SIG-M5 treated with dmso at 0.1 percent for 504 hours (cell line): ENCODE results near the gene PLXNB3.
"Not testable (repeated sequence)": the region's sequence is repeated elsewhere in the genome, so short reads cannot be mapped to it uniquely, and the experiment has no call there.

ENCODE experiments used
- DNase-seq: peaks from one replicate; lab custom pipeline; 2025; ENCODE audit not compliant: unreplicated experiment; lab: John Stamatoyannopoulos, UW

PLXNB3 gene

GRCh38 chrX:153763989-153764755 is at the start of gene PLXNB3:
PLXNB3 (plus strand) TSS chrX:153764249; CDS start chrX:153765536, 1,287 bp downstream.
- peak; percentile 47 for DNase-seq

DNA sequence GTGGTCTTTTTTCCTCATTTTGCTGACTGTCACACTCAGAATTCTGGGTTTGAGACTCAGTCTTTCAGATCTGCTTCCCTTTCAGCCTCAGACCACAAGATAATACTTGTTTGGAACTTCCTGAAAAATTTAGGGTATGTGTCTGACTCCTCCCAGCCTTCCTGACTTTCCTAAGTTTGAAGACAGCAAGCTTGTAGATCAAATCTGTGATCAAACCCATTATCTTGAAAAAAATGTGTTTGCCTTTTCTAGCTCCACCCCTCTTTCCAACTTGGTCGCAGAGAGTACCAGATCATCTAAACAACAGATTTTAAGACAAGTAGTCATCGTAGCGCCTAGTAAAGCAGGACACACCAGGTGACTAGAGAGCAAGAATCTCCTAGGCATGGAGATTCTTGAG is 49.8 kb upstream of the PLXNB3 start:
- DNase-seq = no peak

GRCh38 chrX:153717445-153717844 is 46.6 kb upstream of the PLXNB3 start:
- DNase-seq = no peak

GRCh38 chrX:153719238-153719637 is 44.8 kb upstream of the PLXNB3 start:
- DNase-seq = no peak

DNA sequence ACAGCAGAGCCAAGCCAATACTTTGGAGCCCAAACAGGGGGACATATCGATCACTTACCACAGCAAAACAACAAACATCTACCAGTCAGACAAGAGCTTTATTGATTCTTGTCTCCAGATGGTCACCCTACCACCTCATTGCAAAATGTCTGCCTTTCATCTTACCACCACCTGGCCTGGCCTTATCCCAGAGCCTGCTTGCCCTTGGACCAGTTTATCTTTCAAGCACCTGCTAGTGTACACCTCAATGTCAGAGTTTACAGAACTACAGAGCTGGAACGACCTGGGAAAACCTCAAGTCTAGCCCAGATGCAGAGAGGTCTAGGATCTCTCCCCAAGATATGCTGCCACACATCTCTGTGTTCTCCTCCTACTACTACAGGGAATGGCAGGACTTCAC is 44.3 kb upstream of the PLXNB3 start:
- no peak for DNase-seq

- peak; percentile 45 for DNase-seq
These were observed 41.2 kb upstream of the PLXNB3 start for GRCh38 chrX:153722704-153723350.

DNA sequence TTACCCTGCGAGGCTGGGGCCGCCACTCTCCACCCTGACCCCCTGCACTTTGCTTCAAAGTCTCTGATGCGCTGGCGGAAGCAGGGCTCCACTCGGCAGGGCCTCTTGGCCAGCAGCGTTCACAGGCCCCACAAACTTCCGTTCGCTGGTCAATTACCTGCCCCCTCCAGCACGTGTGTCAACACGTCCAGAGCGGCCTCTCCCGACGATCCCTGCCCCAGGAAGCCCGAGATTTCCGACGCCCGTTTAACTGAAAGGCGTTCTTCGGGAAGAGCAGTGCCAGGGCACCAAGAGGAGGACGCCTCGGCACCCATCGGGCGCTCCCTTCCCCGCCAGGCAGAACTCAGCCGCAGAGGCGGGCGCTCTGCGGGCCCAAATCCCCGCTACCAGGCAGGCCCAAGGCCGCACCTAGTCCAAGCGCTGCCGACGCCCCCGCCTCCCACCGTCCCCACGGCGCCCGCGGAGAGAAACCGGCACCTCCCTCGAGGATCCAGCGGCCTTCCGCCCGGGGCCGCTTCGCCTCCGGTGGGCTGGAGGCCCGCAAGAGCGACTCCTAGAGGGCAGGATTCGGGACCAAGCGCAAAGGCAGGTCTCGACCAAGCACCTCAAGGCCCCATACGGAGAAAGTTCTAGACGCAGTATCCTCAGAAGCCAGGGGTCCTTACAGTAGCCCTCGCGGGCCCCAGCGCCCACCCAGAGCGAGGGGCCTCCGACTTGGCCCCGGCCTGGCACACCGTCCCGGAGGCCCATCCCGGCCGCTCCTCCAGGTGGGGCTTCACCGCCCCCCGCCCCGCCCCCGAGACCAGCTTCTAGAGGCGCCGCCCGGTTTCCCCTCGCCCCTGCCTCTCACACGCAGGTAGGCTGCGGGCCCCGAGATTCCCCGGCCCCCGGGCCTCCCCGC is 40.4 kb upstream of the PLXNB3 start:
- peak; percentile 30 for DNase-seq

DNA sequence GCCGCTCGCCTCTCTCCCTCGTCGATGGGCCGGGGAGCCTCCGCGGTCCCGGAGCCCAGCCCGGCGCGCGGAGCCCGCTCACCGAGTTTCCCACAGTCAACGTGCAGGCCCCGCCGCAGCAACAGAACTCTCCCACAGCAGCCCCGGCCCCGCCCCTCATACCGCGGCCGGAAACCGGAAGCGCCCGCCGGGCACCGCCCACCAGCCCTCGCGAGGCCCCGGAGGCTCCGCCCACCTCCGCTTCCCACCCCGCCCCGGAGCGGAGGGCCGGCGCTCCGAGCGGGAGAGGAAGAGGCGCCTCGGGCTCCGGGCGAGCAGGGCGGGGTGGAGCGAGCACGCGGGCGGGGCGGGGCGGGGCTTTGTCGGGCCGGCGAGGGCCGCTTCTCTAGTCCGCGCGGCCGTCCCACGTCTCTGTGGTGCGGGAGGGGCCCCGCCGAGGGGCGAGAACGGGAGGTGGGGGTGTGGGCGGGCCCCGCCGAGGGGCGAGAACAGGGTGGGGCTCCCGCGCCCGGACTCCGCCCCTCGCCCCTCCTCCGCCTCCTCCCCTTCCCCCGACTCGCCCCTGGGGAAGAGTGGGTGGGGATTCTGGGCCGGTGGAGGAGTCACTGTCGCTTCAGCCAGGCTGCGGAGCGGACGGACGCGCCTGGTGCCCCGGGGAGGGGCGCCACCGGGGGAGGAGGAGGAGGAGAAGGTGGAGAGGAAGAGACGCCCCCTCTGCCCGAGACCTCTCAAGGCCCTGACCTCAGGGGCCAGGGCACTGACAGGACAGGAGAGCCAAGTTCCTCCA is 39.6 kb upstream of the PLXNB3 start, which contains the start of the genes ABCD1 and BCAP31:
Gene ABCD1, plus strand, starts transcription at position 605 of the 787 bp plus-strand sequence. CDS start 411 bp downstream, outside the sequence.
Gene BCAP31, minus strand, starts transcription at position 136 of the 787 bp plus-strand sequence. CDS start 1,143 bp downstream, outside the sequence.
- DNase-seq = peak; percentile 83

DNA sequence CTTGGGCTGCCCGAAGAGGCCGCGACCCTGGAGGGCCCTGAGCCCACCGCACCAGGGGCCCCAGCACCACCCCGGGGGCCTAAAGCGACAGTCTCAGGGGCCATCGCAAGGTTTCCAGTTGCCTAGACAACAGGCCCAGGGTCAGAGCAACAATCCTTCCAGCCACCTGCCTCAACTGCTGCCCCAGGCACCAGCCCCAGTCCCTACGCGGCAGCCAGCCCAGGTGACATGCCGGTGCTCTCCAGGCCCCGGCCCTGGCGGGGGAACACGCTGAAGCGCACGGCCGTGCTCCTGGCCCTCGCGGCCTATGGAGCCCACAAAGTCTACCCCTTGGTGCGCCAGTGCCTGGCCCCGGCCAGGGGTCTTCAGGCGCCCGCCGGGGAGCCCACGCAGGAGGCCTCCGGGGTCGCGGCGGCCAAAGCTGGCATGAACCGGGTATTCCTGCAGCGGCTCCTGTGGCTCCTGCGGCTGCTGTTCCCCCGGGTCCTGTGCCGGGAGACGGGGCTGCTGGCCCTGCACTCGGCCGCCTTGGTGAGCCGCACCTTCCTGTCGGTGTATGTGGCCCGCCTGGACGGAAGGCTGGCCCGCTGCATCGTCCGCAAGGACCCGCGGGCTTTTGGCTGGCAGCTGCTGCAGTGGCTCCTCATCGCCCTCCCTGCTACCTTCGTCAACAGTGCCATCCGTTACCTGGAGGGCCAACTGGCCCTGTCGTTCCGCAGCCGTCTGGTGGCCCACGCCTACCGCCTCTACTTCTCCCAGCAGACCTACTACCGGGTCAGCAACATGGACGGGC is 38.8 kb upstream of the PLXNB3 start:
- DNase-seq = peak; percentile 30

- DNase-seq = no peak
These were observed 38.2 kb upstream of the PLXNB3 start for GRCh38 chrX:153725832-153726285.

DNA sequence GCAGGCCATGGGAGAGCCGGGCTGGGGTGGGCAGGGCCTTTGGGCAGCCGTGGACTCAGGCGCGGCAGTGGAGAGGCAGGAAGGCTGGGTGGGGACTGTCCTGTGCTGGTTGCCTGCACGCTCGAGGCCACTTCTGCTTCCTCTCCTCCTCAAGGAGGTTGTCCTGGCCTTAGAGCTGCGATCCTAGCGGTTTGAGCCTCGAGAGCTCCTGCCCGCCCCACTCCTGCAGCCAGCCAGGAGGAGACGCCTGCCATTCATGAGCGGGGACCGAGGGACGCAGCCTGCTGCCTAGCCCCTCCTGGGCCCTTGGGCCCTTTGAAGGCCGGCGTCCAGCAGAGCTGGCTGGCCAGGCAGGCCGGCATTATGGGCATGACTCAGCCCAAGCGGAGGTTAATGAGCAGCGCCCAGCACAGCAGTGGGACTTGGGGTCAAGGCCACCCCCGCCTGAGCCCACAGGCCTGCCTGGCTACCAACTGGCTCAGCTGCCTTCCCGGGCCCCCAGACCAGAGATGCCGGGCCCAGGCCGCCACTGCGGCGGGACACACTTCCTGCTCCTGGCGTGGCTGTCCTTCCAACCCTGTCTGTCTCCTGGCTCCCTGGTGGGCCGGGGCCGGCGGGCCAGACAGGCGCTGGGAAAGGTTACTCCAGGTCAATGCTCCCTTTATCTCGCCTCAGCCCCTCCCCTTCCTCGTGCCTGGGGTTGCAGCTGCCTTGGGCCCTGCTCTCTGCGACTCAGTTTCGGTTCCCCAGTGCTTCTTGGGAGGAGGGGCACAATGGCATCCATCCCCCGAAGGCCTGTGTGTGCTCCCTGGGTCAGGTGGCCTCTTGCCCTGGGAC is 37.5 kb upstream of the PLXNB3 start:
- DNase-seq = peak; percentile 87

DNA sequence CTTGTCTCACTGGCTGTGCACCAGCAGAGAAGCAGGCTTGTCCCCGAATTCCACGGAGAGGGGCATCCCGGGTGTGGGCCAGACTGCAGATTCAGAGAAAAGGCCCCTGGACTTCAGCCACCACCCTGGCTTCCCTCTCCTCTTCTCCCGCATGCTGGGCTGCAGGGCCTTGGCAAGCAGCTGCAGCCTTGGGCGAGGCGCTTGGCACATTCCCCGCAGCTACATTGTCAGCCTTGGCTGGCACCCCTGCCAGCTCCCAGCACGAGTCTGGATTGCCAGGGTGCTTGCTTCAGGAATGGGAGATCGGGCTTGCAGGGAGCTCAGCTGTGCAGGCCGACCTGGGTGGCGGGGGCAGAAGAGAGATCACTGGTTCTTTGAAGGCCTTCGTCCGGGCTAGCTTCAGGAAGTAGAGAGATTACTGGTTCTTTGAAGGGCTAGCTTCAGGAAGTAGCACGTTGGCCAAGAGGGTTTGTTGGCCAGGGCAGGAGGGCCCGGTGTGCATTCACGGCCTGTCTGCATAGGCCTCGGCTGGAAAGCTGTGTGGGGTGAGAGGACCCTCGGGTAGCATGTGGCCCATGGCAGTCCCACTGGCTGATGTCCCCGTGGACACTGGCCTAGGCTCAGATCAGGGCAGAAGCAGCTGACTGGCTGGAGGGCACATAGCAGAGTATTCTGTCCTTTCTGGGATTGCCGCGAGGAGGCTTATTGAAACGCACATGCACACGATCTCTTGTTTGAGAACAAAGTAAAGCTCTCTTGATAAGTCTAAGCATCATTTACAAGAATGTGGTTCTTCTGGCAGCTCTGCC is 36.7 kb upstream of the PLXNB3 start:
- no peak for DNase-seq

- no peak for DNase-seq
These were observed 36.0 kb upstream of the PLXNB3 start for GRCh38 chrX:153728095-153728494.

GRCh38 chrX:153728951-153729631 is 35.0 kb upstream of the PLXNB3 start:
- DNase-seq = no peak

DNA sequence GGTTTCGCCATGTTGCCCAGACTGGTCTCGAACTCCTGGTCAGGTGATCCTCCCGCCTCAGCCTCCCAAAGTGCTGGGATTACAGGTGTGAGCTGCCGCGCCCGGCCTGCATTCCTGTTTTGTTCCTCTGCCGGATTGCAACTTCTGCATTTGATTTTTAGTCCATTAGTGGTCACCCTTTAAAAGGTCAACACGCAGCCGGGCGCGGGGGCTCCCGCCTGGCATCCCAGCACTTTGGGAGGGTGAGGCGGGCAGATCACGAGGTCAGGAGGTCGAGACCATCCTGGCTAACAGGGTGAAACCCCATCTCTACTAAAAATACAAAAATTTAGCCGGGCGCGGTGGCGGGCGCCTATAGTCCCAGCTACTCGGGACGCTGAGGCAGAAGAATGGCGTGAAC is 33.9 kb upstream of the PLXNB3 start:
- DNase-seq = not testable (repeated sequence)

DNA sequence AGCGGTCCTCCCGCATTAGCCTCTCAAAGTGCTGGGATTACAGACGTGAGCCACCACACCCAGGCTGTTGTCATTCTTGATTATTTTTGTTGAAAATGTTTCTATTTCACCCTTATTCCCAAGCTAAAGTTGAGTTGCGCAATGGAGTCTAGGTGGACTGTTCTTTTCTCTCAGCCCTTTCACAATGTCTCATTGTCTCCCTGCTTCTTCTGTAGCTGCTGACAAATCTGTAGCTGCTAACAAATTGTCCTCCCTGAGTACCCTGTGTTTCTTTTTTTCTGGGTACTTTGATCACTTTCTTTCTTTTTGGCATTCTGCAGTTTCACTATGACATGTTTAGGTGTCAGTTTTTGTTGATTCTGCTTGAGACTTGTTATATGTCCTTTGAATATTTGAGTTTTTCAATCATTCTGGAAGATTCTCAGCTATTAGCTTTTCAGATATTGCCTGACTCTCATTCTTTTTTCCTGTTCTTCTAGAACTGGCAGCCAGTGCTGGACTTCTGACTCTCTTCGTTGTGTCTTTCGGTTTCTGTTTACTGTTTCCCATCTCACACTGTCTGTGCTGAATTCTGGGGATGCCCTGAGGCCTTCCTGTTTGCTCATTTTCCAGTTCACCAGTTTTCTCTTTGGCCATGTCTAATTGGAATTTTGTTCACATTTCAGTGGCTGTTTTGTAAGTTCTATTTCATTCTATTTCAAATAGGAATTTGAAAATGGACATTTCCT is 32.8 kb upstream of the PLXNB3 start:
- peak; percentile 24 for DNase-seq

- DNase-seq = no peak
These were observed 32.2 kb upstream of the PLXNB3 start for GRCh38 chrX:153731845-153732215.
